OCI-LY1 (cell line): ENCODE measurements around the gene IL24.

ENCODE experiments used
- EZH2 ChIP-seq: fragments of 200-600 bp; sonication (generic), shearing (Covaris generic); IDR thresholded peaks from 2 replicates; pipeline ENCODE4 v1.8.0; 2017; ENCODE audit warnings: borderline replicate concordance, mixed run types, mild to moderate bottlenecking, antibody characterized with exemption, low read length, moderate library complexity, mixed read lengths
- TF ChIP-seq, protein P1 (sequence below): fragments of 200-600 bp; sonication (generic), shearing (Covaris generic); IDR thresholded peaks from 2 replicates; pipeline ENCODE4 v1.5.1; 2017; ENCODE audit warnings: mild to moderate bottlenecking, antibody characterized with exemption, low read length, moderate library complexity, mixed read lengths

DNA sequence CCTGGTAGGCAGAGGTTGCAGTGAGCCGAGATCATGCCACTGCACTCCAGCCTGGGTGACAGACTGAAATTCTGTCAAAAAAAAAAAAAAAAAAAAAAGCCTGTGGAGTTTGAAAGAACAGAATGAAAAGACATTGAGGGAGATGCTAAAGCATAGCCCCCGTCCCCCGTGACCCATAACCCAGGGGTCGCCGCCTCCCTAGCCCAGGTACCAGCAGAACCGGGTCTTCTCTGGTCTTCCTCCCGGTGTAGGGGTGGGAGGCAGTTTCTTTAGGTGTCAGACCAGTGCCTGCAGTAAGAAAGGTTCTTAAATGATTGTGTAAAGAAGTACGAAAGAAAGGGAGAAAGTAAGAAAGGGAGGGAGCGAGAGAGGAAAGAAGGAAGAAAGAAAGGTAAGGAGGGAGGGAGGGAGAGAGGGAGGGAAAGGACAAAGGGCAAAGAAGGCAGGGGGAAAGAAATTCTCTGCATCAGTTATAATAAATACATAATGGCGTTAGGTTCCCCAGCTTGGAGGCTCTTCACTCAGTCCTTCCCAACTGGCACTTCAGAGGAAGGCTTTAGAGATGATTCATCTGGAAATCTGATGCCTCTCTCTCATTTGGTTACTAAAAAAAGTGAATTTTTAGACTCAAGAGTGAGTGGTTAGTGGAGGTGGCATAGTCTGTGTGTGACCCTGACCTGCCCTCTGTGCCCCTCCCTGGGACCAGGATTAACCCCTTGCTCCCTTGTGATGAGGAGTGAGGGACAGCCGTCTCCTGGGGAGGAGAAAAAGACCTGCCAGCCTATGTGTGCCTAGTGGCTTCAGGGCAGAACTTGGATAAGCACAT lies 1.1 kb downstream of the IL24 start:
- TF ChIP-seq, protein P1, sequence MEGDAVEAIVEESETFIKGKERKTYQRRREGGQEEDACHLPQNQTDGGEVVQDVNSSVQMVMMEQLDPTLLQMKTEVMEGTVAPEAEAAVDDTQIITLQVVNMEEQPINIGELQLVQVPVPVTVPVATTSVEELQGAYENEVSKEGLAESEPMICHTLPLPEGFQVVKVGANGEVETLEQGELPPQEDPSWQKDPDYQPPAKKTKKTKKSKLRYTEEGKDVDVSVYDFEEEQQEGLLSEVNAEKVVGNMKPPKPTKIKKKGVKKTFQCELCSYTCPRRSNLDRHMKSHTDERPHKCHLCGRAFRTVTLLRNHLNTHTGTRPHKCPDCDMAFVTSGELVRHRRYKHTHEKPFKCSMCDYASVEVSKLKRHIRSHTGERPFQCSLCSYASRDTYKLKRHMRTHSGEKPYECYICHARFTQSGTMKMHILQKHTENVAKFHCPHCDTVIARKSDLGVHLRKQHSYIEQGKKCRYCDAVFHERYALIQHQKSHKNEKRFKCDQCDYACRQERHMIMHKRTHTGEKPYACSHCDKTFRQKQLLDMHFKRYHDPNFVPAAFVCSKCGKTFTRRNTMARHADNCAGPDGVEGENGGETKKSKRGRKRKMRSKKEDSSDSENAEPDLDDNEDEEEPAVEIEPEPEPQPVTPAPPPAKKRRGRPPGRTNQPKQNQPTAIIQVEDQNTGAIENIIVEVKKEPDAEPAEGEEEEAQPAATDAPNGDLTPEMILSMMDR: no peak
- TF ChIP-seq EZH2: no peak
